ENCODE data around the gene SHMT2.

The SHMT2 gene

DNA sequence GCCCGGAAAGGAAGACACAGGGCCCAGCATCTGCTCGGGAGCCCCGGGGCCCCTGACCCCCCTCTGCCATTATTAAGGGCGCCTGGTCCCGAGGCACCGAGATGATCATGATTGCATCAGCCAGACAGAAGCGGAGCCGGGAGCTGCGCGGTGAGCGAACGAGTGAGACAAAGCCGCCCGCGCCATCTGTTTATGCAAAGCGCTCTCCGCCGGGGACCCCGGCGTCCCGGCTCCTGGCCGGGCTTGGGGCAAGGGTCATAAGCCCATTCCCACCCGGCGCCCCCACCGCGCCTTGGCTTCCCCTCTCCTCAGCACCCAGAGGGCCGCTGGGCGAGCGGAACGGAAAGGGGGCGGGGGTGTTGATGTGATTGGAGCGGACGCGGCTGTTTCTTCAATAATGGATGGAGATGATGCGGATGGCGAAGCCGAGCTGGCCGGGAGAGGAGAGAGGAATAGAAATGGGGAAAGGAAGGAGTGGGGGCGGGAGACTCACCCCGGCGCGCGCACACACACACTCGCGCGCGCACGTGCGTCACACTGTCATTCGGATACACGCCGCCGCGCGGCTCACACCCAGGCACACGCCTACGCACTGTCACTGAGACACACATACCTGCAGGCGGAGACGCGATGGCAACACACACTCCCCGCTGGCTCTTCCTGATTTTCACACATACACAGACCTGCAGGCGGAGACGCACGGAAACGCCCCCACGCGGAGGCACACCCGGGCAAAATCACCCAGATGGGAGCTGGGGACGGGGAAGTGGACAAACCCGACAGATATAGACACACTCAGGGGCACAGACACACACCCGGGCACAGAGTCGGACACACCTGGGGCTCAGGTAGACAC, 10.8 kb downstream of the SHMT2 start:
- no peak for DNase-seq (ENCODE audit: low spot score)

DNA sequence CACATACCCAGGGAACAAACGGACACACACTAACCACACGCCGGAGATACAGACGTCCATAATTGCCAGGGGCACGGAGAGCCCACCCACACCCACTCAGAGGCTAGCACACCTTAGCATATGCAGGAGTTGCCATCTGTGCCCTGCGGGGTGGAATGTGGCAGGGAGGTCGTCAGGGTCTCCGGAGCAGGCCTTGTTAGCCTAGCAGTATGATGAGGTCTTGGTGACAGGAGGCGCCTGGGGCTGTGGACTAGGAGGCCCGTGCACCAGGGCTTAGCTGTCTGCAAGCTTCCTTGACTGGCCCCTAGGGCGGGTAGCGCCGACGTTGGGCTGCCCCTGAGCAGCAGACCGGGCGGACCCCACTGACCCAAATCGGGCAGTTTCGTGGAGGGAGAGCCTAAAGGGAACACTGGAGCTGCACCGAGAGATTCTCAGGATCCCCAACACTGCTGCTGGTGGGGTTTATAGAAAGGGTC, 11.5 kb downstream of the SHMT2 start:
- DNase-seq (ENCODE audit: low spot score) = no peak

GRCh38 chr12:57241402-57242310, 12.1 kb downstream of the SHMT2 start:
- no peak for DNase-seq (ENCODE audit: low spot score)

- DNase-seq (ENCODE audit: low spot score) = no peak
Observed at GRCh38 chr12:57242329-57242690, 12.8 kb downstream of the SHMT2 start.

DNA sequence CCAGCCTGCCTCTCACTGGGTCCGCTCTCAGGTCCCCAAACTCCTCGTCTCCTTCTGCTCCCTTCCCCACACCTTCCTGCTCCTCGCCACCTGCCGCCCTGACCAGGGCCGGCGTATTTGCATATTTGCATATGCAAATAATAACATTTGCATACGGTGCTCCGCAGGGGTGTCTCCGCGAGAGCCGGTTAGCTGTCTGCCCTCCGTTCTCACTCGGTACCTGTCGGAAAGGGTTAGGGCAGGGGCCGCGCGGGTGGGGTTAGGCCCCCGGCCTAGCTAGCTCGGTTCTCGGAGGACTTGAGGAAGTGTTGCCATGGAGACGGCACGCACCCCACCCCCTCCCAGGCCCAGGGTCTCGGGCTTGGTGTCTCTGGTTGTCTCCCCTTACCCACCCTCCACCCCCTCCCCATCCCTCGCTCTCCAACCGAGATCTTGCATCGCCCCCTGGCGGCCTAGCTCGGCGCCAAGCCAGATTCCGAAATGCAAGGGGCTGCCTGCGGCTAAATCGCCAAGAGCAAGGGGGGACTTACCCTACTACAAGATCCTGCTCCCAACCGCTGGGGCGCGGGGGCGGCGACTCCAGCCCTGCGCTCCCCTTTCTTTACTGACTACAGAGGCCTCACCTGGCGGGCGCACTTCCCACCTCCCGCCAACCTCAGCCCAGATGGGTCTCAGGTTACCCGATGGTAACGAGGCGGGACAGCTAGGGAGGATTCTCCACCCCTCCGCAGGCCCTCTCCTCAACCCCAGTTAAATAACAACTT, 13.4 kb downstream of the SHMT2 start:
- DNase-seq (ENCODE audit: low spot score) = peak; percentile 50

DNA sequence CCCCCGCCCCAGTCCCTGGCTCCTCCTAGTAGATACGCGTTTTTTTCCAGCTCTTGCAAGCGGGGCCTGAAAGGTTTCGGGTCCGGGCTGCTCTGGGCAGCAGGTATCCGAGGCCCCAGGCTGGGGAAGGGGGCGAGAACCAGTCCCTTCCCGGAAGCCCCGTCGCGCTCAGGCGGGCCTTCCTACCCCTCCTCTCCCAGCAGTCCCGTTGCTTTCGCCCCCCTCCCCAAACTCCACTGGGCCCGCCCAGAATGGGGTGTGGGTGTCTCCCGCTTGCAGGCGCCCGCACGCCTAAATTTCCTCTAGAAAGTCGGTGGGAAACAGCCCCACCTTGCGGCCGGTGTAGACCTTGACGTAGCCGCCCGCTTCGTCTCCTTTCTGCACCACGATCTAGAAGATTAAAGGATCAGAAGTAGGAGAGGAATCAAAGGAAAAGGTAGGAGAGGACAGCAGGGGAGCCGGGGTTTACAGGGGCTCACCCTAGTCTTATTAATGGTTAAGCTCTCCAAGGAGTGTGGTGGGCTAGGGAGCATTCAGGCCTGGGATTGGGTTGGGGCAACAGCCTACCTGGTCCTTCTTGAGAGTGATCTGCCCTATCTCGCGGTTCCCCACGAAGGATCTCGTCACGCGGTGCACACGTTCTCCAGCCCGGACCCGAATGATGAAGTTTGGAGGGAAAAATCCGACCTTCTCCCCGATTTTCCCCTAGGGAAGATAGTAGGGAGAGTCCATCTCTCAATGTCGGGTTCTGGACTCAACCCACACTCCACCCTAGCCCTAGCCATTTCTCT, 14.2 kb downstream of the SHMT2 start:
- DNase-seq (ENCODE audit: low spot score) = peak; percentile 79

GRCh38 chr12:57244312-57244696, 14.8 kb downstream of the SHMT2 start:
- DNase-seq (ENCODE audit: low spot score) = no peak

- DNase-seq (ENCODE audit: low spot score) = no peak
Observed at GRCh38 chr12:57247041-57247440, 17.5 kb downstream of the SHMT2 start.

- no peak for DNase-seq (ENCODE audit: low spot score)
Observed at GRCh38 chr12:57248934-57249742, 19.6 kb downstream of the SHMT2 start.

DNA sequence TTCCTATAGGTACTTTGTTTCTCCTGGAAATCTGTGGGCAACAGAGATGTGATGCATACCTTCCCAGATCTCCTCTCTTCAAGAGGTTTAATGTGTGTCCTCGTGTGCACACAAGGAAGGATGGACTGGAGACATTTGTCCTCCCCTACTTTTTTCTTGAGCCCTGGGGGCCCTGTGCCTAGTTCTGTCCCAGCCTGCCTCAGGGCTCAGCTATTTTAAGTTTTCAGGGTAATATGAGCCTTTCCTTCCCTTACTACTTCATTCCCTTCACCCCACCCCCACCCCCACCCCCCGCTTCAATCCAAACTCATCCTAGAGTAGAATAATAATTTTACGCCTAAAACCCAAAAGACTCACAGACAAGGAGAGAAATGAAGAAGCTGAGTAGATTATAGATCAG, 21.0 kb downstream of the SHMT2 start:
- DNase-seq (ENCODE audit: low spot score) = no peak

DNA sequence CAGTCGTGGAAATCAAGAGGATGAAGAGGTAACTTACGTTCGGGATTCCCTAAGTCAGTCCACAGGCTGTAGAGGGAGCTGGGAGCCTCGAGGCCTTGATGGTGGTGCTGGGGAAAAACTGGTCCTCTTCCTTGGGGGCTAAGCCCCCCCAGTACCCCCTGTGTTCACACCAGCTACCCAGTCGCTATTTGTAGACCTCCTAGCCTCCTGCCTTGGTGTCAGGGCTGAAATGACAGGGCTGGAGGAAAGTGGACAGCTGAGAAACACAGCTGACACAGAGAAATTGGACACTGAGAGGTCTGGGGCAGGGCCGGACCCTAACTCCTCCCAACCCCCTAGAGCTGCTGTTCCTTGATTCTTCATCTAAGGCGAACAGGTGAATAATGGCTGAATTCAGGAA, 21.4 kb downstream of the SHMT2 start, which contains the start of gene STAC3:
Gene STAC3, minus strand, starts transcription at position 232 of the 400 bp plus-strand sequence. CDS start 1,551 bp downstream, outside the sequence.
- DNase-seq (ENCODE audit: low spot score) = no peak

GRCh38 chr12:57254506-57255280, 25.2 kb downstream of the SHMT2 start:
- DNase-seq (ENCODE audit: low spot score) = no peak

GRCh38 chr12:57255916-57256315, 26.4 kb downstream of the SHMT2 start:
- DNase-seq (ENCODE audit: low spot score) = no peak

DNA sequence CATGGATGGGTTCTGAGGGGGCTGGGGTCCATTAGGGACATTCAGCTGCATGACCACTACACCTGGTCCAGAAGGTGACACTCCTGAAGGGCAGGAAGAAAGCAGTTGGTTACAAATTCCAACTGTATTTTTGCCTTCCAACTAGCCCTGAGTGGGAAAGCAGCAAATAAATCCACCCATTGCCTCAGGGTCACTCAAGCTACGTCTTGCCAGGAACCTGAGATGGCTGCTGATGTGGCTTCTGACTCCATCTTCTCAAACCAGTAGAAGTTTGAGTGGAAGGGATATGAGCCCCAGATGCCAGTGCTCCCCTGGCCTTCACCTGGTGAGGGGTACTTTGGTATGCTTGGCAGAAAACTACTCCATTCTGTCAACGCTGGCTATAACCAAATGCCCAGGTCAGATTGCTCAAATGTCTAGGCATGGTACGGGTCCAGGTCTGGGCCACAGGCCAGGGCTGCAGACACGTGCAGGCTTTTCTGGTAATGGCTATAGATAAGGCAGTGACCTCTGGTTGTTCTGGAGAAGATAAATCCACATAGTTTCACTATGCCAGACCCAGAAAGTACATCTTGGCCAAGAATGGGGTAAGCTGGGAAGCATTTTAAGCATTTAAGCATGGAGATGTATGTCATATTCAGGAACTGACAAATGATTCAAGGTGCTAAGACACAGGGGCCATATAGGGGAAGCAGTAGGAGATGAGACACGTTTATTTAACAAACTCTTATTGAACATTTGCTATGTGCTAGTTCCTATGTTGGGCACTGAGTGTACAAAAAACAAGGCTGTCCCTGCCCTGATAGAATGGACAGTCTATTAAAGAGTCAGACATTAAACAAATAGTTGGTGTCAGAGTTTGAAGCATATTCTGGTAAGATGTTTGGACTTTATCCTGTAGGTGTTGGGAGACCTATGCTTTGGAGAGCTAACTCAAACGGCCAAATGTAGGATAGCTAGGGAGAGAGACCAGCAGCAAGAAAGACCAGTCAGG, 29.8 kb downstream of the SHMT2 start:
- peak; percentile 35 for DNase-seq (ENCODE audit: low spot score)

DNA sequence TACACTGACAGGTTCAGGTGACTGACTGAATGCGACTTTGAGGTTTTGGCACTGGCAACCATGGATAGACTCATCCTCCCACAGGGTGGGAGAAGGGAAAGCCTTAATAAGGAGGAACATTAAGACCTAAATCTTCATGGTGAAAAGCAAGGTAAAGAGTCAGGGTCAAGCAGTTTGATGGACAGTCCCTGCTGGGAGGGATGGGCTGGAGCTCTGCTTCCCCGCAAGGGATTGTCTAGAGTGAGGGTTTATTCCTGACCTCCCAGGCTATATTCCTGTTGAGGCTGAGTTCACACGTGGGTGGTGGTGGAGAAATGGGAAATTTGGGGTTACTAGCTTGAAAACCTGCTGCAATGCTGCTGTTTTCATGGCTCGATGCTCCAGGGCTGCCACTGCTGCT, 30.9 kb downstream of the SHMT2 start:
- no peak for DNase-seq (ENCODE audit: low spot score)

- no peak for DNase-seq (ENCODE audit: low spot score)
Observed at GRCh38 chr12:57261428-57261865, 31.9 kb downstream of the SHMT2 start.

- no peak for DNase-seq (ENCODE audit: low spot score)
Observed at GRCh38 chr12:57262126-57262822, 32.8 kb downstream of the SHMT2 start.

DNA sequence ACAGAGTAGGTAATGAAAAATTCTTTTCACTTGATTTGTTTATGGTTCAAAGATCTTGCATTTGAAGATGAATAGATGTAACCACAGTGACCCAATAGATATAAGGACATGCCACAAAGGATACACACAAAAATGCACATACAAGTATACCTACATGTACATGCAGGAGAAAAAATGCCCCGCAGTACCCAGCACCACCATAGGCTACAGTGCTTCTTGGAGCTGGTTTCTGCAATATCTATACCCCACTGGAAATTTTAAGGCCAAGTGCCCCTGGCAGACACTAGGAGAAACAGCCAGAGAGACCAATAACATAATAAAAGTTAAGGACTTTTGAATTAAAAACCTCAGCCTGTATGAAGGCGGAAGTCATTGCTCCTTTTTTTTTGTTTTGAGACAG, 33.6 kb downstream of the SHMT2 start:
- no peak for DNase-seq (ENCODE audit: low spot score)

Measured in hematopoietic multipotent progenitor cell treated with erythropoietin and hydrocortisone succinate and interleukin-3 and kit ligand, for 15 days (in vitro differentiated cells).